ENCODE measurements around the gene COLGALT1.

COLGALT1 gene

DNA sequence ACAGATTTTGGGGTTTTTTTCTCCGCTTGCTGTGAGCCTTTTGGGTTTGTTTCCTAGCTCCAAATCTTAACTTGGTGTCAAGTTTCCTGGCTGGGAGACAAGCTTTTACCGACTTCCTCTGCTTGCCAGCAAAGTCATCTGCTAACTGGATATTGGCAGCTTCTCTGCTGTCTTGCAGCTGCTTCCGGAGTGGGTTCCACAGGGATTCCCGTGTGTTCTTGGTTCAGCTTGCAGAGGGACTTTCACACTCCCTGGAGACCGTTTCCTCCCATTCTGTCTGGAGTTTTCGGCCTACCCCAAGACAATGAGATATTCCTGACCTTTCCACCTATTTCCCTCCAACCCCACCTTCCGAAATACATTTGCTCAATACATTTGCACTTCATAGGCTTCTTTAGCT is 2.2 kb upstream of the COLGALT1 start:
- no peak for TF ChIP-seq TAF1 (IDR thresholded peaks at IDR 0.05; ENCODE audit: borderline replicate concordance, insufficient read depth, low read length)
- TF ChIP-seq REST (IDR thresholded peaks at IDR 0.05; ENCODE audit: insufficient read depth in 1 of 2, low read depth in 2 of 2, low read length in 2 of 2): peak in 1 of 2 experiments; percentile 49; a peak in 1 of 4 replicates
- no peak for TF ChIP-seq POLR2AphosphoS5 (IDR thresholded peaks at IDR 0.05; ENCODE audit: low read depth, low read length)
- peak; percentile 54 for TF ChIP-seq FOXP2 (optimal IDR thresholded peaks at IDR 0.05; ENCODE audit: borderline replicate concordance, extremely low read depth, extremely low read length, insufficient read depth)
- peak; percentile 87; the same call in 1 of the 2 replicates for TF ChIP-seq SIN3A (IDR thresholded peaks at IDR 0.05; ENCODE audit: borderline replicate concordance, insufficient read depth, low read length)

GRCh38 chr19:17554968-17555479 is 425 bp upstream of the COLGALT1 start:
- TF ChIP-seq SIN3A (IDR thresholded peaks at IDR 0.05; ENCODE audit: borderline replicate concordance, insufficient read depth, low read length) (no peak), TAF1 (IDR thresholded peaks at IDR 0.05; ENCODE audit: borderline replicate concordance, insufficient read depth, low read length) (no peak)

GRCh38 chr19:17555929-17556813 is 722 bp downstream of the COLGALT1 start:
- TF ChIP-seq REST (IDR thresholded peaks at IDR 0.05; ENCODE audit: insufficient read depth in 1 of 2, low read depth in 2 of 2, low read length in 2 of 2) (no peak), POLR2AphosphoS5 (IDR thresholded peaks at IDR 0.05; ENCODE audit: low read depth, low read length) (peak; percentile 35; the same call in 1 of the 2 replicates), SIN3A (IDR thresholded peaks at IDR 0.05; ENCODE audit: borderline replicate concordance, insufficient read depth, low read length) (0 out of 2 replicates have a peak, but pooled peaks have one; percentile 16), TAF1 (IDR thresholded peaks at IDR 0.05; ENCODE audit: borderline replicate concordance, insufficient read depth, low read length) (no peak), FOXP2 (optimal IDR thresholded peaks at IDR 0.05; ENCODE audit: borderline replicate concordance, extremely low read depth, extremely low read length, insufficient read depth) (peak; percentile 7)

- no peak for TF ChIP-seq FOXP2 (optimal IDR thresholded peaks at IDR 0.05; ENCODE audit: borderline replicate concordance, extremely low read depth, extremely low read length, insufficient read depth)
- no peak for TF ChIP-seq POLR2AphosphoS5 (IDR thresholded peaks at IDR 0.05; ENCODE audit: low read depth, low read length)
- TF ChIP-seq TAF1 (IDR thresholded peaks at IDR 0.05; ENCODE audit: borderline replicate concordance, insufficient read depth, low read length): no peak
- TF ChIP-seq REST (IDR thresholded peaks at IDR 0.05; ENCODE audit: insufficient read depth in 1 of 2, low read depth in 2 of 2, low read length in 2 of 2): no peak
- TF ChIP-seq SIN3A (IDR thresholded peaks at IDR 0.05; ENCODE audit: borderline replicate concordance, insufficient read depth, low read length): no peak
Observed at GRCh38 chr19:17556995-17557394, 1.5 kb downstream of the COLGALT1 start.

DNA sequence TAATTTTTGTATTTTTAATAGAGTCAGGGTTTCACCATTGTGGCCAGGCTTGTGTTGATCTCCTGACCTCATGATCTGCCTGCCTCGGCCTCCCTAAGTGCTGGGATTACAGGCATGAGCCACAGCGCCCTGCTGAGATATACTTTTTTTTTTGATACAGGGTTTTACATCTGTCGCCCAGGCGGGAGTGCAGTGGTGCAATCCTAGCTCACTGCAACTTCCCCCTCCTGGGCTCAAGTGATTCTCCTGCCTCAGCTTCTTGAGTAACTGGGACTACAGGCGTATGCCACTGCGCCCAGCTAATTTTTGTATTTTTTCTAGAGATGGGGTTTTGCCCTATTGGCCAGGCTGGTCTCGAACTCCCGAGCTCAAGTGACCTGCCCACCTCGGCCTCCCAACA is 2.0 kb downstream of the COLGALT1 start:
- no peak for TF ChIP-seq TAF1 (IDR thresholded peaks at IDR 0.05; ENCODE audit: borderline replicate concordance, insufficient read depth, low read length)
- no peak for TF ChIP-seq REST (IDR thresholded peaks at IDR 0.05; ENCODE audit: insufficient read depth in 1 of 2, low read depth in 2 of 2, low read length in 2 of 2)
- TF ChIP-seq SIN3A (IDR thresholded peaks at IDR 0.05; ENCODE audit: borderline replicate concordance, insufficient read depth, low read length): no peak
- TF ChIP-seq POLR2AphosphoS5 (IDR thresholded peaks at IDR 0.05; ENCODE audit: low read depth, low read length): no peak
- no peak for TF ChIP-seq FOXP2 (optimal IDR thresholded peaks at IDR 0.05; ENCODE audit: borderline replicate concordance, extremely low read depth, extremely low read length, insufficient read depth)

All from PFSK-1 (cell line).